ENCODE measurements around the gene NTSR1.

DNA sequence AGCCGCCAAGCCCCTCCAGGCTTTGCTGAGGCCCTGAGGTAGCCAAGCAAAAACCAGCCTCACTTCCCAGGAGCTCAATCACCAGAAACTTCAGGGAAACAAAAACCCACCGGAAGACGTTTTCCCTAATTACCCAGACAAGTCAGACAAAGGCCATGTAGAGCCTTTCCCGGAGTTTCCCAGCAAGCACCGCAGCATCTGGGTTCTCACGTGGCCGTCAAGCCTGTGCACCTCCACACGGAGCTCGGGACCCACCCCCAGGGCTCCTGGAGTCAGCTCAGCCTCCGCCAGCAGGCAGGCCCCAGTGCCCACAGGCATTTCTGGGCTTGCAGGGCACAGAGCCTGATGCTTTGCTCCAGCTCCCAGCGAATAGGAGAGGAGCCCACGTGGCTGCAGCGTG is 77.5 kb downstream of the NTSR1 start:
- no peak for TF ChIP-seq CTCF (IDR thresholded peaks at IDR 0.05 in 4 of 5, conservative IDR thresholded peaks at IDR 0.05 in 1 of 5)
- TF ChIP-seq POLR2A (IDR thresholded peaks at IDR 0.05), result no peak
